ENCODE data around the gene TTBK2. TPM values are rescaled to one million over a fixed set of nuclear protein-coding genes. Genes with fewer than 3 reads are reported as not detected.

TTBK2 gene
- total and polyA plus RNA-seq, 2 donors (not counting 1 experiment from before 2014, with no cell fraction given), result 4.3 to 39.6 TPM

DNA sequence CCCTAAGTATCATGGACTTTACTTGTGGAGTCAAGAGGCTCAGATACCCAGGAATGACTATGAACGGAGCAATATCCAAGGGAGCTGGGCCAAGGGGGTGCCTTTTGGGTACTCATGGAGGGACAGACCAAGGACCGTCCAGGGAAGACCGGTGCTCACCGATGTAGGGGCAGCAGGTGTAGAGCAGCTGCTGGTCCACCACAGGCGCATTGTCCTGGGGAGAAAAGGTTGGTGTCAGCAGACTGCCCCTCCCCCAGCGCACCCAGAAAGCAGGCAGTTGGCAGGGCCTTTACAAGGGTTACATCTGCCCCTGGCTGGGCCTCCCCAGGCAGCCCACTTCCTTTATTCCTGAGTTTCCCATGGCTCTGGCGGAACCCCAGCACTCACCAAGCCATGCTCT lies 191.2 kb downstream of the TTBK2 start:
- Histone ChIP-seq H4K20me1 (ENCODE audit: control insufficient read depth, insufficient read depth, low read length, poor library complexity, severe bottlenecking) (no peaks in the 10 kb centered on the region), H2AFZ (ENCODE audit: insufficient read depth, low read depth, low read length, poor library complexity, severe bottlenecking) (no peak overlapping the region), H3K27ac (ENCODE audit: low read length in 2 of 2) (no peak overlapping the region), H3K4me2 (replicated peaks; ENCODE audit: low read depth, low read length, poor library complexity, severe bottlenecking) (no peak overlapping the region), H3K9me3 (ENCODE audit: control extremely low read depth in 1 of 3, control insufficient read depth in 2 of 3, insufficient read depth in 1 of 3, low read length in 2 of 3) (no peaks in the 10 kb centered on the region), H3K9ac (ENCODE audit: low read length) (no peak overlapping the region), H3K36me3 (replicated peaks in 1 of 2; ENCODE audit: control extremely low read depth in 1 of 2, control insufficient read depth in 1 of 2, extremely low read depth in 1 of 2, insufficient read depth in 2 of 2, low read length in 1 of 2) (peaks cover 16 to 79% of the 10 kb centered on the region in 2 experiments), H3K27me3 (replicated peaks in 1 of 4; ENCODE audit: control extremely low read depth in 1 of 4, control insufficient read depth in 3 of 4, insufficient read depth in 4 of 4, low read length in 3 of 4) (no peaks in the 10 kb centered on the region), H3K79me2 (ENCODE audit: control insufficient read depth, insufficient read depth, low read length) (no peaks in the 10 kb centered on the region), H3K4me1 (ENCODE audit: control insufficient read depth in 2 of 2, insufficient read depth in 2 of 2, low read length in 2 of 2) (no peaks in the 10 kb centered on the region), H3K4me3 (ENCODE audit: control extremely low read depth in 1 of 5, extremely low read depth in 1 of 5, insufficient read depth in 1 of 5, low read depth in 2 of 5, low read length in 4 of 5) (no peak overlapping the region)
- ChIA-PET CTCF (no interaction called here), POLR2A (no interaction called here)
- intact Hi-C loops (cut with micrococcal nuclease), result no loop called here
- Mint-ChIP-seq H3K27ac (no peak overlapping the region), H3K9me3 (ENCODE audit: insufficient read depth) (no peaks in the 10 kb centered on the region), H3K4me1 (peaks cover 2% of the 10 kb centered on the region), H3K27me3 (no peaks in the 10 kb centered on the region), H3K4me3 (no peak overlapping the region)
- no peak for DNase-seq
- no peak for TF ChIP-seq EZH2 (IDR thresholded peaks at IDR 0.05; ENCODE audit: borderline replicate concordance, insufficient read depth, low read depth, low read length, poor library complexity, severe bottlenecking)
- TF ChIP-seq, protein P1, sequence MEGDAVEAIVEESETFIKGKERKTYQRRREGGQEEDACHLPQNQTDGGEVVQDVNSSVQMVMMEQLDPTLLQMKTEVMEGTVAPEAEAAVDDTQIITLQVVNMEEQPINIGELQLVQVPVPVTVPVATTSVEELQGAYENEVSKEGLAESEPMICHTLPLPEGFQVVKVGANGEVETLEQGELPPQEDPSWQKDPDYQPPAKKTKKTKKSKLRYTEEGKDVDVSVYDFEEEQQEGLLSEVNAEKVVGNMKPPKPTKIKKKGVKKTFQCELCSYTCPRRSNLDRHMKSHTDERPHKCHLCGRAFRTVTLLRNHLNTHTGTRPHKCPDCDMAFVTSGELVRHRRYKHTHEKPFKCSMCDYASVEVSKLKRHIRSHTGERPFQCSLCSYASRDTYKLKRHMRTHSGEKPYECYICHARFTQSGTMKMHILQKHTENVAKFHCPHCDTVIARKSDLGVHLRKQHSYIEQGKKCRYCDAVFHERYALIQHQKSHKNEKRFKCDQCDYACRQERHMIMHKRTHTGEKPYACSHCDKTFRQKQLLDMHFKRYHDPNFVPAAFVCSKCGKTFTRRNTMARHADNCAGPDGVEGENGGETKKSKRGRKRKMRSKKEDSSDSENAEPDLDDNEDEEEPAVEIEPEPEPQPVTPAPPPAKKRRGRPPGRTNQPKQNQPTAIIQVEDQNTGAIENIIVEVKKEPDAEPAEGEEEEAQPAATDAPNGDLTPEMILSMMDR (IDR thresholded peaks at IDR 0.05), result no peak
- WGBS (ENCODE audit: insufficient coverage), result 99% methylated on average over 7 of the region's 7 CpGs
- no peak for ATAC-seq (ENCODE audit: low read depth)

DNA sequence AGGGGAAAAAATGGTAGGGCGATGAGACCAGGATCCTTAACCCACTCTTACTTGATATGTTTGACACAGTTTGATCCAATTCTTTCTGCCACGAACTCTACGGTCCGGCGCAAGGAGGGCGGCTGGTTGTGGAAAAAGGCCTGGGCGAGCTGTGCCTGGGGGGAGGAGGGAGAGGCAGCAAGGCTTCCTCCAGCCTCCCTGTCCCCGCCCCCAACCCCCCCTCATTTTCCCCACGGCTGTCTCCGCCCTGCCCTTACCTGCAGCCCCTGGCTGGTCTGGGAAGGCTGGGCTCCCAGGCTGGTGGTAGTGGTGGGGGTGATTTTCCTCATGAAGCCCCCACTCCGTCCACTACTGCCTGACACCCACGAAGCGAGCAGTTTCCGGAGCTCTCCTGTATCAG lies 191.6 kb downstream of the TTBK2 start:
- TF ChIP-seq EZH2 (IDR thresholded peaks at IDR 0.05; ENCODE audit: borderline replicate concordance, insufficient read depth, low read depth, low read length, poor library complexity, severe bottlenecking), result no peak
- TF ChIP-seq, protein P1 (IDR thresholded peaks at IDR 0.05), result no peak
- Histone ChIP-seq H3K4me1 (ENCODE audit: control insufficient read depth in 2 of 2, insufficient read depth in 2 of 2, low read length in 2 of 2) (no peaks in the 10 kb centered on the region), H3K27me3 (replicated peaks in 1 of 4; ENCODE audit: control extremely low read depth in 1 of 4, control insufficient read depth in 3 of 4, insufficient read depth in 4 of 4, low read length in 3 of 4) (no peaks in the 10 kb centered on the region), H3K9me3 (ENCODE audit: control extremely low read depth in 1 of 3, control insufficient read depth in 2 of 3, insufficient read depth in 1 of 3, low read length in 2 of 3) (no peaks in the 10 kb centered on the region), H4K20me1 (ENCODE audit: control insufficient read depth, insufficient read depth, low read length, poor library complexity, severe bottlenecking) (no peaks in the 10 kb centered on the region), H2AFZ (ENCODE audit: insufficient read depth, low read depth, low read length, poor library complexity, severe bottlenecking) (no peak overlapping the region), H3K4me3 (ENCODE audit: control extremely low read depth in 1 of 5, extremely low read depth in 1 of 5, insufficient read depth in 1 of 5, low read depth in 2 of 5, low read length in 4 of 5) (no peak overlapping the region), H3K36me3 (replicated peaks in 1 of 2; ENCODE audit: control extremely low read depth in 1 of 2, control insufficient read depth in 1 of 2, extremely low read depth in 1 of 2, insufficient read depth in 2 of 2, low read length in 1 of 2) (peaks cover 16 to 80% of the 10 kb centered on the region in 2 experiments), H3K4me2 (replicated peaks; ENCODE audit: low read depth, low read length, poor library complexity, severe bottlenecking) (no peak overlapping the region), H3K27ac (ENCODE audit: low read length in 2 of 2) (no peak overlapping the region), H3K79me2 (ENCODE audit: control insufficient read depth, insufficient read depth, low read length) (no peaks in the 10 kb centered on the region), H3K9ac (ENCODE audit: low read length) (no peak overlapping the region)
- no peak overlapping the region for H3K4me3 Mint-ChIP-seq
- CTCF ChIA-PET, result no interaction called here
- no peaks in the 10 kb centered on the region for H3K27me3 Mint-ChIP-seq
- DNase-seq (no peak), ATAC-seq (ENCODE audit: low read depth) (no peak)
- WGBS (ENCODE audit: insufficient coverage), result 93% methylated on average over 3 of the region's 14 CpGs
- no peak overlapping the region for H3K27ac Mint-ChIP-seq
- POLR2A ChIA-PET, result no interaction called here
- intact Hi-C loops (cut with micrococcal nuclease), result no loop called here
- H3K9me3 Mint-ChIP-seq (ENCODE audit: insufficient read depth), result no peaks in the 10 kb centered on the region
- H3K4me1 Mint-ChIP-seq, result no peaks in the 10 kb centered on the region

Data from B cell (primary cell).